Measurements from ENCODE around the gene NRCAM.

- TF ChIP-seq, protein P1, sequence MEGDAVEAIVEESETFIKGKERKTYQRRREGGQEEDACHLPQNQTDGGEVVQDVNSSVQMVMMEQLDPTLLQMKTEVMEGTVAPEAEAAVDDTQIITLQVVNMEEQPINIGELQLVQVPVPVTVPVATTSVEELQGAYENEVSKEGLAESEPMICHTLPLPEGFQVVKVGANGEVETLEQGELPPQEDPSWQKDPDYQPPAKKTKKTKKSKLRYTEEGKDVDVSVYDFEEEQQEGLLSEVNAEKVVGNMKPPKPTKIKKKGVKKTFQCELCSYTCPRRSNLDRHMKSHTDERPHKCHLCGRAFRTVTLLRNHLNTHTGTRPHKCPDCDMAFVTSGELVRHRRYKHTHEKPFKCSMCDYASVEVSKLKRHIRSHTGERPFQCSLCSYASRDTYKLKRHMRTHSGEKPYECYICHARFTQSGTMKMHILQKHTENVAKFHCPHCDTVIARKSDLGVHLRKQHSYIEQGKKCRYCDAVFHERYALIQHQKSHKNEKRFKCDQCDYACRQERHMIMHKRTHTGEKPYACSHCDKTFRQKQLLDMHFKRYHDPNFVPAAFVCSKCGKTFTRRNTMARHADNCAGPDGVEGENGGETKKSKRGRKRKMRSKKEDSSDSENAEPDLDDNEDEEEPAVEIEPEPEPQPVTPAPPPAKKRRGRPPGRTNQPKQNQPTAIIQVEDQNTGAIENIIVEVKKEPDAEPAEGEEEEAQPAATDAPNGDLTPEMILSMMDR (IDR thresholded peaks at IDR 0.05): no peak
- TF ChIP-seq POLR2A (IDR thresholded peaks at IDR 0.05): no peak
Observed at GRCh38 chr7:108249453-108249852, 206.8 kb downstream of the NRCAM start.

All from lower leg skin (tissue), 3 donors.